A673 (cell line): ENCODE results near the gene LPP. TPM values are rescaled to one million over a fixed set of nuclear protein-coding genes. Genes with fewer than 3 reads are reported as not detected.

Source experiments
- BruUV-seq: library from RNA; stranded (reverse); fragments of 400-500 nt; replicated peaks from 2 replicates; lab custom pipeline; 2021; lab: Mats Ljungman, UMichigan
- CTCF ChIA-PET: fragments of 300-600 bp; sonication (Branson Sonifier 250); formaldehyde crosslinking; loops from one replicate; lab custom pipeline; 2022; ENCODE audit warnings: antibody characterized with exemption; lab: Charles Lee
- POLR2A ChIA-PET: fragments of 300-600 bp; sonication (Branson Sonifier 250); formaldehyde crosslinking; loops from one replicate; lab custom pipeline; 2022; ENCODE audit warnings: antibody characterized with exemption; ENCODE audit not compliant: low non-redundant PET; lab: Charles Lee
- DNase-seq: peaks from one replicate; pipeline ENCODE4 v3.0.0-alpha.2; 2015; ENCODE audit warnings: low spot score
- H3K27ac ChIP-seq: fragments of 200-600 bp; sonication (generic); 2 replicates; pipeline ENCODE4 v1.5.1; 2016; ENCODE audit warnings: mixed run types, low read depth, mild to moderate bottlenecking, mixed read lengths, antibody characterized with exemption, low read length; ENCODE audit not compliant: poor library complexity, severe bottlenecking
- H3K27me3 ChIP-seq: fragments of 200-600 bp; sonication (generic); replicated peaks from 2 replicates; pipeline ENCODE4 v1.6.1; 2017; ENCODE audit warnings: mixed run types, low read depth, mild to moderate bottlenecking, mixed read lengths, antibody characterized with exemption, low read length; ENCODE audit not compliant: insufficient read depth, poor library complexity
- H3K36me3 ChIP-seq: fragments of 200-600 bp; sonication (generic); 2 replicates; pipeline ENCODE4 v1.6.1; 2016; ENCODE audit warnings: mixed run types, mild to moderate bottlenecking, mixed read lengths, antibody characterized with exemption, low read length; ENCODE audit not compliant: insufficient read depth, poor library complexity, severe bottlenecking
- H3K4me1 ChIP-seq: fragments of 200-600 bp; sonication (generic); 2 replicates; pipeline ENCODE4 v1.6.1; 2017; ENCODE audit warnings: mixed run types, mild to moderate bottlenecking, mixed read lengths, antibody characterized with exemption, low read length; ENCODE audit not compliant: insufficient read depth, poor library complexity, severe bottlenecking
- H3K4me3 ChIP-seq: fragments of 200-600 bp; sonication (generic); 2 replicates; pipeline ENCODE4 v1.5.1; 2016; ENCODE audit warnings: low read depth, mixed run types, mild to moderate bottlenecking, mixed read lengths, low read length; ENCODE audit not compliant: poor library complexity, severe bottlenecking
- H3K9me3 ChIP-seq: fragments of 200-600 bp; sonication (generic); 2 replicates; pipeline ENCODE4 v1.6.1; 2016; ENCODE audit warnings: mixed run types, low read depth, mild to moderate bottlenecking, mixed read lengths, antibody characterized with exemption, low read length; ENCODE audit not compliant: poor library complexity, severe bottlenecking
- EZH2 ChIP-seq: fragments of 200-600 bp; sonication (generic); IDR thresholded peaks from 2 replicates; pipeline ENCODE4 v1.6.1; 2017; ENCODE audit warnings: borderline replicate concordance, low read depth, mild to moderate bottlenecking, mixed read lengths, antibody characterized with exemption, low read length; ENCODE audit not compliant: poor library complexity, severe bottlenecking
- intact Hi-C: fragments of 100-400 bp; cut with micrococcal nuclease; formaldehyde crosslinking; loops from one replicate; pipeline ENCODE4 v1.10.0; 2022; ENCODE audit not compliant: unreplicated experiment
- total RNA-seq: library from RNA; stranded (reverse); gene quantifications from 2 replicates; pipeline ENCODE4 v1.2.3, GENCODE V29; 2021
- TF ChIP-seq, protein P1 (sequence below): fragments of 300-800, 200-600 bp; sonication (generic); conservative IDR thresholded peaks from 2 replicates; pipeline ENCODE4 v1.5.1; 2017; ENCODE audit warnings: low read depth, mild to moderate bottlenecking, antibody characterized with exemption, low read length, moderate library complexity, mixed read lengths

Gene LPP
- total RNA-seq, 1 experiment from 2014 or later, result 39.7 TPM

DNA sequence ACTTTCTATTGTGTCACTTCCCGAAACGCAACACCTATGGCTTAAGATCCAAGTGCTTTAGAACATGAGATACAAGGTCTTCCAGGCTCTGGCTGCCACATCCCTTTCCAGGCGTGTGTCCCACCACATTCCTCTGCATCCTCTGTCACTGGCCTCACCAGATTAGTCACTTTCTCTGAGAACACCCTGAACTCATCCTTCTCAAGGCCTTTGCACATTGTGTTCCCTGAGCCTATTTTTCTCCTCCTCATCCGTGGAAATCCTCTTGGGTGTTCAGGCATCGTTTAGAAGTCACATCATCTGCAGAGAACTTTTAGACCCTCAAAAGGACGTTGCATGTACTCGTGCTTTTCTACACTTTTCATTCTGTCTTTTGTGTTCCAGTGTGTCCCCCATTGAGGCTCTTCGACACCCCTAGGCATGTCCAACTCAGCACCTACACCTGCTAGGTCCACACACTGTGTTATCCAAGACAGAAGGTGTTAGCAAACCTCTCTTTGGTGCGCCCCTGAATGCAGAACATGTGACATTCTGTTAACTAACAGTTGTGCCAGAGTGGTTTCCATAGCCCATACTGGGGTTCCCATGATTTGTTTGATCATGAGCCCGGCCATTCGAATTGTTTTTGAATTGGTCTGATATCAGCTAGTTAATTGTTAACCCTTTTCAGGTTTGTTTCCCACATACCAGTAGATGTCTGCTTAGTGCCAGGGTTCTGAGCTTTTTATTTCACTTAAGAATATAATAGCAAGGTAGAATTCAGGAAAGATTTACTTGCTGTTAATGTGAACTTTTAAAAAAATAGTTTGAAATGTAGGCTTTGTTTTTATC, 67.2 kb downstream of the LPP start:
- Histone ChIP-seq H3K27me3 (no peaks in the 10 kb centered on the region), H3K36me3 (no peaks in the 10 kb centered on the region), H3K4me1 (peaks cover 14% of the 10 kb centered on the region), H3K4me3 (no peak overlapping the region), H3K9me3 (no peaks in the 10 kb centered on the region), H3K27ac (no peak overlapping the region)
- CTCF ChIA-PET, result no interaction called here
- intact Hi-C loops, result loop anchor here (10.0 kb wide), 1 partner anchor 476 kb away; the partner anchor contains the start of gene BCL6
- no peak for DNase-seq
- POLR2A ChIA-PET, result no interaction called here
- no TSS peak for BruUV-seq
- TF ChIP-seq EZH2, result no peak
- TF ChIP-seq, protein P1, sequence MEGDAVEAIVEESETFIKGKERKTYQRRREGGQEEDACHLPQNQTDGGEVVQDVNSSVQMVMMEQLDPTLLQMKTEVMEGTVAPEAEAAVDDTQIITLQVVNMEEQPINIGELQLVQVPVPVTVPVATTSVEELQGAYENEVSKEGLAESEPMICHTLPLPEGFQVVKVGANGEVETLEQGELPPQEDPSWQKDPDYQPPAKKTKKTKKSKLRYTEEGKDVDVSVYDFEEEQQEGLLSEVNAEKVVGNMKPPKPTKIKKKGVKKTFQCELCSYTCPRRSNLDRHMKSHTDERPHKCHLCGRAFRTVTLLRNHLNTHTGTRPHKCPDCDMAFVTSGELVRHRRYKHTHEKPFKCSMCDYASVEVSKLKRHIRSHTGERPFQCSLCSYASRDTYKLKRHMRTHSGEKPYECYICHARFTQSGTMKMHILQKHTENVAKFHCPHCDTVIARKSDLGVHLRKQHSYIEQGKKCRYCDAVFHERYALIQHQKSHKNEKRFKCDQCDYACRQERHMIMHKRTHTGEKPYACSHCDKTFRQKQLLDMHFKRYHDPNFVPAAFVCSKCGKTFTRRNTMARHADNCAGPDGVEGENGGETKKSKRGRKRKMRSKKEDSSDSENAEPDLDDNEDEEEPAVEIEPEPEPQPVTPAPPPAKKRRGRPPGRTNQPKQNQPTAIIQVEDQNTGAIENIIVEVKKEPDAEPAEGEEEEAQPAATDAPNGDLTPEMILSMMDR, result no peak

DNA sequence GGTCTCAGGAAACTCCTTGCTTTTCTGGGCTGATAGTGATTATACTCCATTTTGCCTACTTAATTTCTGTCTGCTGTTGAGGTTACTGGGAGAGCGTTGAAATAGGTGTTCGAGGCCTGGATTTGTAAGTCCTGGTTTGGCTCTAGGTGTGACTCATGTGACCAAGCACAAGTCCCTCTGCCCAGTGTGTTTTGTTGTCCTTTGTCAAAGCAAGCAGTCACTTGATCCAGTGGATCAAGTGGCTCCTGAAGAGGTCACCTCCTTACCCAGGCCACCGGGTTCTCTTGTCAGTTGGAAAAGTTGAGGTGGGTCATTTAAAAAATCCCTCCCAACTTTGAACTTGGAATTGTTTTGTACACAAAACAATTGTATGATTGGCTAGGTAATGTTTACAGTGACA, 70.0 kb downstream of the LPP start:
- DNase-seq, result no peak
- POLR2A ChIA-PET, result no interaction called here
- Histone ChIP-seq H3K27me3 (no peaks in the 10 kb centered on the region), H3K27ac (no peak overlapping the region), H3K9me3 (no peaks in the 10 kb centered on the region), H3K4me1 (peaks cover 22% of the 10 kb centered on the region), H3K4me3 (no peak overlapping the region), H3K36me3 (no peaks in the 10 kb centered on the region)
- intact Hi-C loops, result loop anchor here (10.0 kb wide), 1 partner anchor 479 kb away; the partner anchor contains the start of gene BCL6
- no TSS peak for BruUV-seq
- CTCF ChIA-PET, result no interaction called here
- TF ChIP-seq, protein P1, result no peak
- no peak for TF ChIP-seq EZH2

DNA sequence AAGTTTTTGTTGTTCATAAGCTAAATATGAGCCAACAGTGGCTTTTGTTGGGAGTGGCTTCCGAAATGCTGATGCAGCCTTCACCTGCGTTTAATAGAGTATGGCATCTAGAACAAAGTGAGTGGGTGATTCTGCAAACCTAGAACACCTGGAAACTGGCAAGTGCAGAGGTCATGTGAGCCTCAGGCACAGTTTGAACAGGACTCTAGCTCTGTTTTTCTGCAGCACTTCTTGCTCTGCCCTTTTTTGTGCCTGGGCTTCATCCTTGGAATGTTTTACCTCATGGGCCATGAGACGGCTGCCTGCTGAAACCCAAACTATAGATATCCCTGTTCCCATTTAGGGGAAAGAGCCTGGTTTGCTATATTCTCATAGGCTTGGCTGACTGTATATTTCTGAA, 73.5 kb downstream of the LPP start:
- H3K36me3 ChIP-seq, result no peaks in the 10 kb centered on the region
- intact Hi-C loops, result loop anchor here (10.0 kb wide), 1 partner anchor 483 kb away; the partner anchor contains the start of gene BCL6
- H3K4me3 ChIP-seq, result no peak overlapping the region
- no peaks in the 10 kb centered on the region for H3K27me3 ChIP-seq
- no peak for DNase-seq
- H3K9me3 ChIP-seq, result no peaks in the 10 kb centered on the region
- H3K4me1 ChIP-seq, result peaks cover 32% of the 10 kb centered on the region
- POLR2A ChIA-PET, result no interaction called here
- CTCF ChIA-PET, result no interaction called here
- H3K27ac ChIP-seq, result no peak overlapping the region
- TF ChIP-seq, protein P1, result no peak
- TF ChIP-seq EZH2, result no peak
- no TSS peak for BruUV-seq
